Left ventricle myocardium inferior (tissue), 1 donor: Measurements from ENCODE around the gene RPP14. TPM values are rescaled to one million over a fixed set of nuclear protein-coding genes. Genes with fewer than 3 reads are reported as not detected.
A peak's percentile ranks its signal among the peaks of the same experiment; 100 is the strongest.

ENCODE experiments used
- DNase-seq: peaks from one replicate; pipeline ENCODE4 v3.0.0-alpha.2; 2020
- H3K27ac ChIP-seq: fragments of 200-600 bp; replicated peaks from 2 replicates; pipeline ENCODE4 v1.8.0; 2021
- H3K27me3 ChIP-seq: fragments of 200-600 bp; 2 replicates; pipeline ENCODE4 v1.8.0; 2021; ENCODE audit warnings: low read depth
- H3K36me3 ChIP-seq: fragments of 200-600 bp; 2 replicates; pipeline ENCODE4 v1.8.0; 2021
- H3K4me1 ChIP-seq: fragments of 200-600 bp; 2 replicates; pipeline ENCODE4 v1.8.0; 2021
- H3K4me3 ChIP-seq: fragments of 200-600 bp; 2 replicates; pipeline ENCODE4 v1.8.0; 2021; ENCODE audit warnings: mild to moderate bottlenecking, moderate library complexity
- H3K9me3 ChIP-seq: fragments of 200-600 bp; replicated peaks from 2 replicates; pipeline ENCODE4 v1.8.0; 2021
- intact Hi-C: fragments of 100-400 bp; cut with micrococcal nuclease; formaldehyde crosslinking; loops from one replicate; pipeline ENCODE4 v1.11.0; 2022
- long read RNA-seq: library from polyadenylated mRNA; unstranded; transcript quantifications from one replicate; pipeline ENCODE4 v2.0.0, GENCODE V29; 2021
- total RNA-seq: library from RNA; stranded (reverse); fragmentation: NEBNext Ultra II Directional; extraction: Animal tissue kit (Norgen Biotek cat#: 25700); gene quantifications from one replicate; pipeline ENCODE4 v1.2.1, GENCODE V29; 2021
- TF ChIP-seq, protein P1 (sequence below): fragments of 200-600 bp; IDR thresholded peaks from 2 replicates; pipeline ENCODE4 v1.8.0; 2021; ENCODE audit warnings: antibody characterized with exemption, mild to moderate bottlenecking, borderline replicate concordance
- donor health status: DM: no; HTN: yes; CAD: no; lungs with severe emphysema.

RPP14 gene
- 22.7 TPM for total RNA-seq
- long read RNA-seq, full-length matches to known transcripts: 37 of 43 reads
- long read RNA-seq, partial matches to known transcripts: 1 of 43 reads
- long read RNA-seq, other reads (novel, unspliced or antisense): 5 of 43 reads

DNA sequence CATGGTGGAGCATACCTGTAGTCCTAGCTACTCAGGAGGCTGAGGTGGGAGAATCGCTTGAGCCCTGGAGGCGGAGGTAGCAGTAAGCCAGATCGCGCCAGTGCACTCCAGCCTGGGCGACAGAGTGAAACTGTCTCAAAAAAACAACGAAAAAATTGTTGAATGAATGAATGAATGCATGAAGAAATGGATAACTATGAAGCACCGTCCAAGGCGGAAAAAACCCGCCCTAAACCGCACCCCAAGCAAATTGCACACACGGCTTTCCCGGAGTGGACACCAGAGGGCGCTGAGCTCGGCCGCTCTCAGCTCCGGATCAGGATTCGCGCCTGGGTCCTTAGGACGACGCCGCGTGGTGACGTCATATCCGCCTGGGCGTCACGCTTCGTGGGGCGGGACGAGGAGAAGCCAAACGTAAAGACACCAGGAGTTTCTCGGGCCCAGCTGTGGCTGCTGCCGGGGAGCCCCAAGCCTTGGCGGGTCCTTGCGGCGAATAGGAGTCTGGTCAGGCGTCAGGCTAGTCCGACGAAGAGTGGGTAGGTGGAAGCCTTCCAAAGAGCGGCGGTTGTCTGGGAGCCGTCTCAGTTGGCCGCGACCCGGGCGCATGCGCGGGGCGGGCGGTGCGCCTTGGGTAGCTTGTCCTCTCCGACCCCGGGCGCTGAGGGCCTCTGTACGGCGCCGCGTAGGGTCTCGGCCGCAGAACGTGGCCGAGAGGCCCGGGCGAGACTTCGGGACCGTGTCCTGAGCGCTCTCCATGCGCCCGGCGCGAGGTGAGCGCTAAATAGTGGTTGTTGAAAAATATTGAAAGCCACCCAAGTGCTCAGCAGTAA is at the start of gene RPP14, which contains the start of gene HTD2:
Gene RPP14 (plus strand): TSS at position 364 of the 830 bp plus-strand sequence. CDS start 4,085 bp downstream, outside the sequence.
Gene HTD2 (plus strand): TSS at position 639 of the 830 bp plus-strand sequence. CDS start 11,094 bp downstream, outside the sequence.
- H3K27me3 ChIP-seq: no peaks in the 10 kb centered on the region
- peaks cover 44% of the 10 kb centered on the region for H3K4me1 ChIP-seq
- H3K36me3 ChIP-seq: peaks cover 15% of the 10 kb centered on the region
- peak within 1 kb of the TSS; percentile 90 for H3K4me3 ChIP-seq
- TF ChIP-seq, protein P1, sequence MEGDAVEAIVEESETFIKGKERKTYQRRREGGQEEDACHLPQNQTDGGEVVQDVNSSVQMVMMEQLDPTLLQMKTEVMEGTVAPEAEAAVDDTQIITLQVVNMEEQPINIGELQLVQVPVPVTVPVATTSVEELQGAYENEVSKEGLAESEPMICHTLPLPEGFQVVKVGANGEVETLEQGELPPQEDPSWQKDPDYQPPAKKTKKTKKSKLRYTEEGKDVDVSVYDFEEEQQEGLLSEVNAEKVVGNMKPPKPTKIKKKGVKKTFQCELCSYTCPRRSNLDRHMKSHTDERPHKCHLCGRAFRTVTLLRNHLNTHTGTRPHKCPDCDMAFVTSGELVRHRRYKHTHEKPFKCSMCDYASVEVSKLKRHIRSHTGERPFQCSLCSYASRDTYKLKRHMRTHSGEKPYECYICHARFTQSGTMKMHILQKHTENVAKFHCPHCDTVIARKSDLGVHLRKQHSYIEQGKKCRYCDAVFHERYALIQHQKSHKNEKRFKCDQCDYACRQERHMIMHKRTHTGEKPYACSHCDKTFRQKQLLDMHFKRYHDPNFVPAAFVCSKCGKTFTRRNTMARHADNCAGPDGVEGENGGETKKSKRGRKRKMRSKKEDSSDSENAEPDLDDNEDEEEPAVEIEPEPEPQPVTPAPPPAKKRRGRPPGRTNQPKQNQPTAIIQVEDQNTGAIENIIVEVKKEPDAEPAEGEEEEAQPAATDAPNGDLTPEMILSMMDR: peak; percentile 100
- intact Hi-C loops: no loop called here
- peak within 1 kb of the TSS; percentile 97 for H3K27ac ChIP-seq
- H3K9me3 ChIP-seq: no peaks in the 10 kb centered on the region
- DNase-seq: peak; percentile 99

DNA sequence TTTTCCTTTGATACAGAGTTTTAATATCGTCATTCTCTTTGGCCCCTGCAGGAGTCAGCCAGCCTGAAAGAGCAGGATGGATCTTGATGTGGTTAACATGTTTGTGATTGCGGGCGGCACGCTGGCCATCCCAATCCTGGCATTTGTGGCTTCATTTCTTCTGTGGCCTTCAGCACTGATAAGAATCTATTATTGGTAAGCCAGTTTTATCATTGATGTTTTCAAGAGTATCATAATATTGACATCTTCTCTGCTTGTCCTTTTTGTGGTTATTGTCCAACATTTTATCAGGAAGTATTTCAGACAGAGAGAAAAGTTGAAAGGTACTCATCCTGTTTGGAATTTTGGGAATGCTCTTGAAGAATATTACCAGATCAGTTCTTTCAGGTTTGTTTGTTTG is 49.5 kb upstream of the RPP14 start:
- intact Hi-C loops: no loop called here
- Histone ChIP-seq H3K4me1 (peaks cover 6% of the 10 kb centered on the region), H3K27me3 (no peaks in the 10 kb centered on the region), H3K36me3 (peaks cover 45% of the 10 kb centered on the region), H3K4me3 (no peak overlapping the region), H3K9me3 (no peaks in the 10 kb centered on the region), H3K27ac (no peak overlapping the region)
- TF ChIP-seq, protein P1: no peak
- DNase-seq: no peak

GRCh38 chr3:58258392-58259055 is 47.5 kb upstream of the RPP14 start:
- Histone ChIP-seq H3K36me3 (peaks cover 45% of the 10 kb centered on the region), H3K27me3 (no peaks in the 10 kb centered on the region), H3K27ac (no peak overlapping the region), H3K4me1 (peaks cover 6% of the 10 kb centered on the region), H3K9me3 (no peaks in the 10 kb centered on the region), H3K4me3 (no peak overlapping the region)
- TF ChIP-seq, protein P1: no peak
- DNase-seq: no peak
- intact Hi-C loops: no loop called here

DNA sequence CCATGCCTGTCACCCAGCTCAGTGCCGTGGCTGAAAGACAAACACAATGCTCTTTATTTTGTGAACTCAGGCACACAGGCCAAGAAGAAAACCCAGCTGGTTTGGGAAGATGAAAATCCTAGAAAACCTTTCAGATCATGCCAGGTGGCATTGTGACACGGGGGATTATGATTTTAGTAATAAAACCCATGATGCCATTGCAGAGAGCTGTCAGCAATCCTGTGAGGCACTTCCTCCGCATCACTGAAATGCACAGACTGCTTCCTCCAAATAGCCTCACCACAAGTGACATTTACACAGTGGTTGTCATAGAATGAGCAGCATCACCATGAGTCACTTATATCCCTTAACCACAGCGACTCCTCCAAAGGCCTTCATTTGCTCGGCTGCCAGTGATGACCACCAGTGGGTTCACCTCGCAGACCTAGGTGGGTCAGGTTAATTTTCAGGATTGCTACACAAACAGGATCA is 45.7 kb upstream of the RPP14 start:
- Histone ChIP-seq H3K27ac (no peak overlapping the region), H3K4me1 (no peaks in the 10 kb centered on the region), H3K27me3 (no peaks in the 10 kb centered on the region), H3K4me3 (no peak overlapping the region), H3K9me3 (no peaks in the 10 kb centered on the region), H3K36me3 (peaks cover 45% of the 10 kb centered on the region)
- TF ChIP-seq, protein P1: no peak
- DNase-seq: no peak
- intact Hi-C loops: no loop called here

DNA sequence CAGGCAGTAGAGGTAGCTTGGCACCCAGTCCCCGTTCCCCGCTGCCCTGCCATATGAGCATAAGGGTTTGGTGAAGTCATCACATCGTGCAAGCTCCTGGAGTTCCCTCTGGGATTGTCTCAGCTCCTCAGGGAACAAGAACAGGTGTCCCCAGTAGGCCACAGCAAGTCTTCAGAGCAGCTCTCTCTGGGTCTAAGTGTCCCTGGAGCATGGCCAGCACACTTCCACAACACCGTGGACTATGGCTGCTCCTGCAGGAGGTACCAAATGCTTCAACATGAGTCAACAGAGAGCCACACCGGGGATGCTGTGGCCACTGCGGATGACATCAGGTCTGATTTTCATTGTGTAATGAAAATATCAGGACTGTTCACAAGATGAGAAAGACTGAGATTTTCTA is 45.3 kb upstream of the RPP14 start:
- no peak for DNase-seq
- H3K4me1 ChIP-seq: no peaks in the 10 kb centered on the region
- no peaks in the 10 kb centered on the region for H3K9me3 ChIP-seq
- H3K36me3 ChIP-seq: peaks cover 45% of the 10 kb centered on the region
- TF ChIP-seq, protein P1: no peak
- H3K27ac ChIP-seq: no peak overlapping the region
- H3K27me3 ChIP-seq: no peaks in the 10 kb centered on the region
- intact Hi-C loops: no loop called here
- H3K4me3 ChIP-seq: no peak overlapping the region
